ENCODE results near the gene MPDZ.

The MPDZ gene

DNA sequence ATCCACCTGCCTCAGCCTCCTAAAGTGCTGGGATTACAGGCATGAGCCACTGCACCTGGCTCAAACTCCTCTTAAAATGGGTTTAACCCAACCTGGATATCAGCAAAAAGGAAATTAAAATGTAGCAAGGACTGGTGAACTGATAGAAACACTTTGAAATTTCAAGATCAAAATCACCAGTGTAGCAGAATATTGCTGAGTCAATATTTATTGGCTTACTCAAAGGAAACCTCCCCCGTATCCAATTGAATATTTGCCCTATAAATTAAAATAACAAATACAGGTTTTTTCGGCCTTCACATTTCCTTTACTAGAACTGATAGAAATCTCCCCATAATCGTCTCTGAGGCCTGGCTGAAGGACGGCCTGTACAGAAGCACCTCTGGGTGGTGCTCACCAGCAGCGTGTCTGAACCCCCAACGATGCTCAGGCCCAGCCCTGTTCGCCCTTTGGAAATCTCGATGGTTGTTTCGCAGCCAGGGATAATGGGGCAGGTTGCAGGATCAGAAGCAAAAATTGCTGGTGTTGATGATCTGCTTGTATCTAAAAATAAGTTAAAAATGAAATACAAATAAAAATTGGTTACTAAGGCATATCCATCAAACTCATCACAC, 156.6 kb downstream of the MPDZ start:
- Histone ChIP-seq H3K27ac (ENCODE audit: low read length) (no peak overlapping the region), H3K9ac (ENCODE audit: low read depth, low read length) (no peak overlapping the region), H3K79me2 (ENCODE audit: insufficient read depth, low read length) (no peaks in the 10 kb centered on the region), H3K36me3 (ENCODE audit: insufficient read depth, low read length) (no peaks in the 10 kb centered on the region), H2AFZ (ENCODE audit: low read depth, low read length) (no peak overlapping the region), H3K4me2 (ENCODE audit: insufficient read depth, low read length) (no peak overlapping the region), H4K20me1 (ENCODE audit: insufficient read depth, low read length) (no peaks in the 10 kb centered on the region), H3K27me3 (ENCODE audit: insufficient read depth, low read length, poor library complexity) (no peaks in the 10 kb centered on the region), H3K9me3 (ENCODE audit: insufficient read depth, low read length, severe bottlenecking) (no peaks in the 10 kb centered on the region), H3K4me1 (ENCODE audit: insufficient read depth, low read length) (no peaks in the 10 kb centered on the region), H3K4me3 (ENCODE audit: low read depth in 1 of 2, low read length in 2 of 2) (no peak overlapping the region)
- TF ChIP-seq, protein P1, sequence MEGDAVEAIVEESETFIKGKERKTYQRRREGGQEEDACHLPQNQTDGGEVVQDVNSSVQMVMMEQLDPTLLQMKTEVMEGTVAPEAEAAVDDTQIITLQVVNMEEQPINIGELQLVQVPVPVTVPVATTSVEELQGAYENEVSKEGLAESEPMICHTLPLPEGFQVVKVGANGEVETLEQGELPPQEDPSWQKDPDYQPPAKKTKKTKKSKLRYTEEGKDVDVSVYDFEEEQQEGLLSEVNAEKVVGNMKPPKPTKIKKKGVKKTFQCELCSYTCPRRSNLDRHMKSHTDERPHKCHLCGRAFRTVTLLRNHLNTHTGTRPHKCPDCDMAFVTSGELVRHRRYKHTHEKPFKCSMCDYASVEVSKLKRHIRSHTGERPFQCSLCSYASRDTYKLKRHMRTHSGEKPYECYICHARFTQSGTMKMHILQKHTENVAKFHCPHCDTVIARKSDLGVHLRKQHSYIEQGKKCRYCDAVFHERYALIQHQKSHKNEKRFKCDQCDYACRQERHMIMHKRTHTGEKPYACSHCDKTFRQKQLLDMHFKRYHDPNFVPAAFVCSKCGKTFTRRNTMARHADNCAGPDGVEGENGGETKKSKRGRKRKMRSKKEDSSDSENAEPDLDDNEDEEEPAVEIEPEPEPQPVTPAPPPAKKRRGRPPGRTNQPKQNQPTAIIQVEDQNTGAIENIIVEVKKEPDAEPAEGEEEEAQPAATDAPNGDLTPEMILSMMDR (IDR thresholded peaks at IDR 0.05; ENCODE audit: borderline replicate concordance, extremely low read depth, low read length, poor library complexity, severe bottlenecking) = no peak
- TF ChIP-seq EZH2 (IDR thresholded peaks at IDR 0.05; ENCODE audit: borderline replicate concordance, low read depth, low read length, severe bottlenecking) = no peak
- ATAC-seq (ENCODE audit: insufficient read depth, low read depth) = no peak
- no peak for DNase-seq

DNA sequence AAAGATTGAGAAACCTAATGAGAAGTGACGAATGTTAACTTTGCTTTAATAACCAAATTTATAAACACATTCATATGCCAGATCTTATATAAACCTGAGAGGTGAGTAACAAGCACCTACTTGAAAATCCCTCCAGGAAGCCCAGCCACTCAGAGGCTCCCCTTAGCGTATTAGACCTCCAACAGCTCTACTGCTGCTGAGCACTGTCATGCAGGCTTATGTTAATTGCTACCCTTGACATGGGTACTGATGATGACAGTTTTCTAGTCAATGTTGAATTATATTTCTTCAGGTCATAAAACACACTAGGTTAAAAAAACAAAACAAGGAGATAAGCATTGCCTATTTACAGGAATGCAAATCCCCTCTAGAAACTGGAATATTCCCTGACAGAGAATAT, 161.2 kb downstream of the MPDZ start:
- no peak overlapping the region for H2AFZ ChIP-seq (ENCODE audit: low read depth, low read length)
- no peaks in the 10 kb centered on the region for H4K20me1 ChIP-seq (ENCODE audit: insufficient read depth, low read length)
- H3K9me3 ChIP-seq (ENCODE audit: insufficient read depth, low read length, severe bottlenecking) = no peaks in the 10 kb centered on the region
- no peaks in the 10 kb centered on the region for H3K4me1 ChIP-seq (ENCODE audit: insufficient read depth, low read length)
- ATAC-seq (ENCODE audit: insufficient read depth, low read depth) = no peak
- no peaks in the 10 kb centered on the region for H3K36me3 ChIP-seq (ENCODE audit: insufficient read depth, low read length)
- no peaks in the 10 kb centered on the region for H3K27me3 ChIP-seq (ENCODE audit: insufficient read depth, low read length, poor library complexity)
- no peak overlapping the region for H3K4me3 ChIP-seq (ENCODE audit: low read depth in 1 of 2, low read length in 2 of 2)
- no peak overlapping the region for H3K9ac ChIP-seq (ENCODE audit: low read depth, low read length)
- DNase-seq = no peak
- no peak for TF ChIP-seq EZH2 (IDR thresholded peaks at IDR 0.05; ENCODE audit: borderline replicate concordance, low read depth, low read length, severe bottlenecking)
- TF ChIP-seq, protein P1 (IDR thresholded peaks at IDR 0.05; ENCODE audit: borderline replicate concordance, extremely low read depth, low read length, poor library complexity, severe bottlenecking) = no peak
- no peak overlapping the region for H3K27ac ChIP-seq (ENCODE audit: low read length)
- no peaks in the 10 kb centered on the region for H3K79me2 ChIP-seq (ENCODE audit: insufficient read depth, low read length)
- H3K4me2 ChIP-seq (ENCODE audit: insufficient read depth, low read length) = no peak overlapping the region

DNA sequence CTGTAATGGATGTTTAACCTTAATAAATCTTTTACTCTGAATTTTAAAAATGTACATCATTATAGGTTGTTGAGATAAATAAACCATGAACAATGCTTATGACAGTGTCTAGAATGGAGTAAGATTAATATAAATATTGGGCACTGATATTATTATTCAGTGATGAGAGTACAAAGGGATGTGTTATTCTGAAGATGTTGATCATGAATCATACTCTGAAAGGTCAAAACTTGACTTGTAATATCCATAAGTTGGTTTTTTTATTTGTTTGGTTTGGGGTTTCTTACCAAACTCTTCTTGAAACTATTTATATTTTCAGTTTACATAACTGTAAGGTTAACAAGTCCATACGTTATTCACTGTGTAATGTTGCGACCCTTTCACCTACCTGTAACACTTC, 163.2 kb downstream of the MPDZ start:
- no peak for DNase-seq

More for the DNA sequence above, 163.2 kb downstream of the MPDZ start:
- H2AFZ ChIP-seq (ENCODE audit: low read depth, low read length) = no peak overlapping the region
- H4K20me1 ChIP-seq (ENCODE audit: insufficient read depth, low read length) = no peaks in the 10 kb centered on the region
- H3K27me3 ChIP-seq (ENCODE audit: insufficient read depth, low read length, poor library complexity) = no peaks in the 10 kb centered on the region
- H3K27ac ChIP-seq (ENCODE audit: low read length) = no peak overlapping the region
- no peak for ATAC-seq (ENCODE audit: insufficient read depth, low read depth)
- TF ChIP-seq, protein P1 (IDR thresholded peaks at IDR 0.05; ENCODE audit: borderline replicate concordance, extremely low read depth, low read length, poor library complexity, severe bottlenecking) = no peak
- no peak for TF ChIP-seq EZH2 (IDR thresholded peaks at IDR 0.05; ENCODE audit: borderline replicate concordance, low read depth, low read length, severe bottlenecking)
- H3K4me2 ChIP-seq (ENCODE audit: insufficient read depth, low read length) = no peak overlapping the region
- no peak overlapping the region for H3K4me3 ChIP-seq (ENCODE audit: low read depth in 1 of 2, low read length in 2 of 2)
- H3K36me3 ChIP-seq (ENCODE audit: insufficient read depth, low read length) = no peaks in the 10 kb centered on the region
- no peaks in the 10 kb centered on the region for H3K4me1 ChIP-seq (ENCODE audit: insufficient read depth, low read length)
- no peak overlapping the region for H3K9ac ChIP-seq (ENCODE audit: low read depth, low read length)
- H3K79me2 ChIP-seq (ENCODE audit: insufficient read depth, low read length) = no peaks in the 10 kb centered on the region
- no peaks in the 10 kb centered on the region for H3K9me3 ChIP-seq (ENCODE audit: insufficient read depth, low read length, severe bottlenecking)
